ENCODE data around the gene GAGE12G. TPM values are rescaled to one million over a fixed set of nuclear protein-coding genes. Genes with fewer than 3 reads are reported as not detected.
"Not testable (repeated sequence)": the region's sequence is repeated elsewhere in the genome, so short reads cannot be mapped to it uniquely, and the experiment has no call there.

The GAGE12G gene, protein sequence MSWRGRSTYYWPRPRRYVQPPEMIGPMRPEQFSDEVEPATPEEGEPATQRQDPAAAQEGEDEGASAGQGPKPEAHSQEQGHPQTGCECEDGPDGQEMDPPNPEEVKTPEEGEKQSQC
- total RNA-seq: not detected

DNA sequence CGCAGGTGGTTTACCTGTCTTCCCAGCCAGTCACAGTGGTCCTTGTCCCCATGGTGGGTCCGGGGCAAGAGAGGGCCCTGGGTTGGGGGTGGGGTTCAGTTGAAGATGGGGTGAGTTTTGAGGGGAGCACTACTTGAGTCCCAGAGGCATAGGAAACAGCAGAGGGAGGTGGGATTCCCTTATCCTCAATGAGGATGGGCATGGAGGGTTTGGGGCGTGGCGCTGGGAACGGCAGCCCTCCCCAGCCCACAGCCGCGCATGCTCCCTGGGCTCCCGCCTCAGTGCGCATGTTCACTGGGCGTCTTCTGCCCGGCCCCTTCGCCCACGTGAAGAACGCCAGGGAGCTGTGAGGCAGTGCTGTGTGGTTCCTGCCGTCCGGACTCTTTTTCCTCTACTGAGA is at the start of gene GAGE12G:
TSS of gene GAGE12G (plus strand) at position 301 of the 400 bp plus-strand sequence. CDS start 1,155 bp downstream, outside the sequence.
- not testable (repeated sequence) for H3K27ac ChIP-seq; H3K9me3 ChIP-seq; H3K36me3 ChIP-seq; H3K27me3 ChIP-seq (replicated peaks; ENCODE audit: insufficient read depth); DNase-seq (ENCODE audit: low spot score); ATAC-seq (ENCODE audit: insufficient number of reproducible peaks, low FRiP score, low read depth); H3K4me1 ChIP-seq (ENCODE audit: control insufficient read depth in 1 of 2, low read depth in 2 of 2); H3K4me3 ChIP-seq

DNA sequence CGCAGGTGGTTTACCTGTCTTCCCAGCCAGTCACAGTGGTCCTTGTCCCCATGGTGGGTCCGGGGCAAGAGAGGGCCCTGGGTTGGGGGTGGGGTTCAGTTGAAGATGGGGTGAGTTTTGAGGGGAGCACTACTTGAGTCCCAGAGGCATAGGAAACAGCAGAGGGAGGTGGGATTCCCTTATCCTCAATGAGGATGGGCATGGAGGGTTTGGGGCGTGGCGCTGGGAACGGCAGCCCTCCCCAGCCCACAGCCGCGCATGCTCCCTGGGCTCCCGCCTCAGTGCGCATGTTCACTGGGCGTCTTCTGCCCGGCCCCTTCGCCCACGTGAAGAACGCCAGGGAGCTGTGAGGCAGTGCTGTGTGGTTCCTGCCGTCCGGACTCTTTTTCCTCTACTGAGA is 38.3 kb upstream of the GAGE12G start, which contains the start of gene GAGE12C:
TSS of gene GAGE12C (plus strand) at position 301 of the 400 bp plus-strand sequence. CDS start 1,155 bp downstream, outside the sequence.
- not testable (repeated sequence) for H3K36me3 ChIP-seq; H3K4me3 ChIP-seq; ATAC-seq (ENCODE audit: insufficient number of reproducible peaks, low FRiP score, low read depth); H3K27me3 ChIP-seq (replicated peaks; ENCODE audit: insufficient read depth); H3K9me3 ChIP-seq; DNase-seq (ENCODE audit: low spot score); H3K27ac ChIP-seq; H3K4me1 ChIP-seq (ENCODE audit: control insufficient read depth in 1 of 2, low read depth in 2 of 2)

DNA sequence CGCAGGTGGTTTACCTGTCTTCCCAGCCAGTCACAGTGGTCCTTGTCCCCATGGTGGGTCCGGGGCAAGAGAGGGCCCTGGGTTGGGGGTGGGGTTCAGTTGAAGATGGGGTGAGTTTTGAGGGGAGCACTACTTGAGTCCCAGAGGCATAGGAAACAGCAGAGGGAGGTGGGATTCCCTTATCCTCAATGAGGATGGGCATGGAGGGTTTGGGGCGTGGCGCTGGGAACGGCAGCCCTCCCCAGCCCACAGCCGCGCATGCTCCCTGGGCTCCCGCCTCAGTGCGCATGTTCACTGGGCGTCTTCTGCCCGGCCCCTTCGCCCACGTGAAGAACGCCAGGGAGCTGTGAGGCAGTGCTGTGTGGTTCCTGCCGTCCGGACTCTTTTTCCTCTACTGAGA is 28.8 kb upstream of the GAGE12G start, which contains the start of gene GAGE12D:
TSS of gene GAGE12D (plus strand) at position 301 of the 400 bp plus-strand sequence. CDS start 1,155 bp downstream, outside the sequence.
- not testable (repeated sequence) for H3K4me1 ChIP-seq (ENCODE audit: control insufficient read depth in 1 of 2, low read depth in 2 of 2); DNase-seq (ENCODE audit: low spot score); H3K9me3 ChIP-seq; H3K36me3 ChIP-seq; H3K4me3 ChIP-seq; ATAC-seq (ENCODE audit: insufficient number of reproducible peaks, low FRiP score, low read depth); H3K27me3 ChIP-seq (replicated peaks; ENCODE audit: insufficient read depth); H3K27ac ChIP-seq

DNA sequence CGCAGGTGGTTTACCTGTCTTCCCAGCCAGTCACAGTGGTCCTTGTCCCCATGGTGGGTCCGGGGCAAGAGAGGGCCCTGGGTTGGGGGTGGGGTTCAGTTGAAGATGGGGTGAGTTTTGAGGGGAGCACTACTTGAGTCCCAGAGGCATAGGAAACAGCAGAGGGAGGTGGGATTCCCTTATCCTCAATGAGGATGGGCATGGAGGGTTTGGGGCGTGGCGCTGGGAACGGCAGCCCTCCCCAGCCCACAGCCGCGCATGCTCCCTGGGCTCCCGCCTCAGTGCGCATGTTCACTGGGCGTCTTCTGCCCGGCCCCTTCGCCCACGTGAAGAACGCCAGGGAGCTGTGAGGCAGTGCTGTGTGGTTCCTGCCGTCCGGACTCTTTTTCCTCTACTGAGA is 19.2 kb upstream of the GAGE12G start, which contains the start of gene GAGE12E:
TSS of gene GAGE12E (plus strand) at position 301 of the 400 bp plus-strand sequence. CDS start 1,155 bp downstream, outside the sequence.
- not testable (repeated sequence) for H3K36me3 ChIP-seq; H3K27ac ChIP-seq; ATAC-seq (ENCODE audit: insufficient number of reproducible peaks, low FRiP score, low read depth); H3K4me3 ChIP-seq; H3K27me3 ChIP-seq (replicated peaks; ENCODE audit: insufficient read depth); H3K4me1 ChIP-seq (ENCODE audit: control insufficient read depth in 1 of 2, low read depth in 2 of 2); DNase-seq (ENCODE audit: low spot score); H3K9me3 ChIP-seq

DNA sequence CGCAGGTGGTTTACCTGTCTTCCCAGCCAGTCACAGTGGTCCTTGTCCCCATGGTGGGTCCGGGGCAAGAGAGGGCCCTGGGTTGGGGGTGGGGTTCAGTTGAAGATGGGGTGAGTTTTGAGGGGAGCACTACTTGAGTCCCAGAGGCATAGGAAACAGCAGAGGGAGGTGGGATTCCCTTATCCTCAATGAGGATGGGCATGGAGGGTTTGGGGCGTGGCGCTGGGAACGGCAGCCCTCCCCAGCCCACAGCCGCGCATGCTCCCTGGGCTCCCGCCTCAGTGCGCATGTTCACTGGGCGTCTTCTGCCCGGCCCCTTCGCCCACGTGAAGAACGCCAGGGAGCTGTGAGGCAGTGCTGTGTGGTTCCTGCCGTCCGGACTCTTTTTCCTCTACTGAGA is 9.7 kb upstream of the GAGE12G start, which contains the start of gene GAGE12F:
TSS of gene GAGE12F (plus strand) at position 301 of the 400 bp plus-strand sequence. CDS start 1,155 bp downstream, outside the sequence.
- H3K9me3 ChIP-seq; H3K27ac ChIP-seq; H3K4me1 ChIP-seq (ENCODE audit: control insufficient read depth in 1 of 2, low read depth in 2 of 2); DNase-seq (ENCODE audit: low spot score); H3K4me3 ChIP-seq; H3K27me3 ChIP-seq (replicated peaks; ENCODE audit: insufficient read depth); ATAC-seq (ENCODE audit: insufficient number of reproducible peaks, low FRiP score, low read depth); H3K36me3 ChIP-seq: not testable (repeated sequence)

DNA sequence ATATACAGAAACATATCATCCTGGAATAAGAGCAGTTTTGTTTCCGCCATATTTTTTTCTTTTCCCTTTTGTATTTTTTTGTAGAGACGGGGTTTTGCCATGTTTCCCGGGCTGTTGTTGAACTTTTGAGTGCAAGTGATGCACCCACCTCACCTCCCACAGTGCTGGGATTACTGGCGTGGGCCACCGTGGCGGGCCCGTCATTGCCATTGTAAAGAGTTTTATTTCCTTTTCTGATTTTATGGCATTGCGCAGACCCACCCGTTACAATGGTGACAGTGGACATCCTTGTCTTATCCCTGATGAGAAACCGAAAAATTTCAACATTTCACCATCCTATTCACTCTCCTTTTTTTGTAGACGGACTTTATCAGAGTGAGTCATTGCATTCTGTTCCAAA is 1.5 kb upstream of the GAGE12G start:
- not testable (repeated sequence) for DNase-seq (ENCODE audit: low spot score); H3K36me3 ChIP-seq; H3K27ac ChIP-seq; H3K4me1 ChIP-seq (ENCODE audit: control insufficient read depth in 1 of 2, low read depth in 2 of 2); H3K4me3 ChIP-seq; ATAC-seq (ENCODE audit: insufficient number of reproducible peaks, low FRiP score, low read depth); H3K9me3 ChIP-seq; H3K27me3 ChIP-seq (replicated peaks; ENCODE audit: insufficient read depth)

DNA sequence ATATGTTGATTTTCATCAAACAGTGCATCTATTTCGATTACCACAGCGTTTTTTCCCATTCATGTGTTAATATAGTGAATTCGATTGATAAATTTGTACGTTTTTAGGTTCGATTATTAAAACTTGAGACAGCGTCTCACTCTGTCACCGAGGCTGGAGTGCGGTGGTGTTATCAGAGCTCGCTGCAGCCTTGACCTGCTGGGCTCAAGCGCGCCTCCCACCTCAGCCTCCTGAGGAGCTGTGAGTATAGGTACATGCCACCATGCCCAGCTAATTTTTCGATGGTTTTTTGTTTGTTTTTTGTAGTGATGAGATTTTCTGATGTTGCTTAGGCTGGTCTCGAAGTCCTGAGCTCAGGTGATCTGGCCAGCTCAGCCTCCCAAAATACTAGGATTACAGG is 1.0 kb upstream of the GAGE12G start:
- not testable (repeated sequence) for H3K27me3 ChIP-seq (replicated peaks; ENCODE audit: insufficient read depth); DNase-seq (ENCODE audit: low spot score)

DNA sequence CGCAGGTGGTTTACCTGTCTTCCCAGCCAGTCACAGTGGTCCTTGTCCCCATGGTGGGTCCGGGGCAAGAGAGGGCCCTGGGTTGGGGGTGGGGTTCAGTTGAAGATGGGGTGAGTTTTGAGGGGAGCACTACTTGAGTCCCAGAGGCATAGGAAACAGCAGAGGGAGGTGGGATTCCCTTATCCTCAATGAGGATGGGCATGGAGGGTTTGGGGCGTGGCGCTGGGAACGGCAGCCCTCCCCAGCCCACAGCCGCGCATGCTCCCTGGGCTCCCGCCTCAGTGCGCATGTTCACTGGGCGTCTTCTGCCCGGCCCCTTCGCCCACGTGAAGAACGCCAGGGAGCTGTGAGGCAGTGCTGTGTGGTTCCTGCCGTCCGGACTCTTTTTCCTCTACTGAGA is 9.4 kb downstream of the GAGE12G start, which contains the start of gene GAGE12H:
TSS of gene GAGE12H (plus strand) at position 301 of the 400 bp plus-strand sequence. CDS start 1,155 bp downstream, outside the sequence.
- not testable (repeated sequence) for H3K4me1 ChIP-seq (ENCODE audit: control insufficient read depth in 1 of 2, low read depth in 2 of 2); H3K36me3 ChIP-seq; H3K4me3 ChIP-seq; H3K27me3 ChIP-seq (replicated peaks; ENCODE audit: insufficient read depth); H3K9me3 ChIP-seq; DNase-seq (ENCODE audit: low spot score); ATAC-seq (ENCODE audit: insufficient number of reproducible peaks, low FRiP score, low read depth); H3K27ac ChIP-seq

More for the DNA sequence above, 1.0 kb upstream of the GAGE12G start:
- not testable (repeated sequence) for H3K4me1 ChIP-seq (ENCODE audit: control insufficient read depth in 1 of 2, low read depth in 2 of 2); H3K27ac ChIP-seq; H3K36me3 ChIP-seq; ATAC-seq (ENCODE audit: insufficient number of reproducible peaks, low FRiP score, low read depth); H3K4me3 ChIP-seq; H3K9me3 ChIP-seq

DNA sequence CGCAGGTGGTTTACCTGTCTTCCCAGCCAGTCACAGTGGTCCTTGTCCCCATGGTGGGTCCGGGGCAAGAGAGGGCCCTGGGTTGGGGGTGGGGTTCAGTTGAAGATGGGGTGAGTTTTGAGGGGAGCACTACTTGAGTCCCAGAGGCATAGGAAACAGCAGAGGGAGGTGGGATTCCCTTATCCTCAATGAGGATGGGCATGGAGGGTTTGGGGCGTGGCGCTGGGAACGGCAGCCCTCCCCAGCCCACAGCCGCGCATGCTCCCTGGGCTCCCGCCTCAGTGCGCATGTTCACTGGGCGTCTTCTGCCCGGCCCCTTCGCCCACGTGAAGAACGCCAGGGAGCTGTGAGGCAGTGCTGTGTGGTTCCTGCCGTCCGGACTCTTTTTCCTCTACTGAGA is 19.0 kb downstream of the GAGE12G start, which contains the start of gene GAGE2A:
TSS of gene GAGE2A (plus strand) at position 301 of the 400 bp plus-strand sequence. CDS start 1,155 bp downstream, outside the sequence.
- DNase-seq (ENCODE audit: low spot score); H3K36me3 ChIP-seq; ATAC-seq (ENCODE audit: insufficient number of reproducible peaks, low FRiP score, low read depth); H3K27ac ChIP-seq; H3K9me3 ChIP-seq; H3K4me1 ChIP-seq (ENCODE audit: control insufficient read depth in 1 of 2, low read depth in 2 of 2); H3K4me3 ChIP-seq; H3K27me3 ChIP-seq (replicated peaks; ENCODE audit: insufficient read depth): not testable (repeated sequence)

DNA sequence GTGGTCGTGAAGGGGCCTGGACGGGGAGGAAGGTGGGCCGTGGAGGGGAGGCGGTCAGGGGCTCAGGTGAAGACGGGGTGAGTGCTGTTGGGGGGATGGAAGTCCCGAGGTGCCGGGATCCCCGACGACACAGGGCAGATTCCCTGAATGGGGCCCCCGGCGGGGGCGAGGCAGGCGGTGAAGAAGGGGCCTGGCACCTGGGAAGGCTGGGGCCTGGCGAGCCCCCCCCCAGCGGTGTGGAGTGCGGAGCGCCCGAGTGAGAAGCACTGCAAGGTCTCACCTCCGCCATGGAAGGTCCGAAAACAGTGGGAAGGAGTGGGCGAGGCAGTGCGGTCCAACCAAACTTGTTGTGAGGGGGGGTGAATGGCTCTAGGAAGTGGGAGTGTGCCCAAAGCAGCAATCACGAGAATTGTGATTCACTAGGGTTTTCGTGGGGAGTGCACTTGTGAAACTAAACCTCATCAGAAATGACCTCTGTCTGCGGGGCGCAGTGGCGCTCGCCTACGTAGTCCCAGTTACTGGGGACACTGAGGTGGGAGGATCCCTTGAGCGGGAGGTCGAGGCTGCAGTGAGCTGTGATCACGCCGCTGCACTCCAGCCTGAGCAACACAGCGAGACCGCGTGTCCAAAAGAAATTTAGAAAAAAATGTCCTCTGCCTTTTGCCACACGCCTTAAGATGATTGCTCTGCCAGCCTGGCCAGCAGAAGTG is 19.7 kb downstream of the GAGE12G start:
- DNase-seq (ENCODE audit: low spot score); ATAC-seq (ENCODE audit: insufficient number of reproducible peaks, low FRiP score, low read depth); H3K27ac ChIP-seq; H3K4me1 ChIP-seq (ENCODE audit: control insufficient read depth in 1 of 2, low read depth in 2 of 2); H3K27me3 ChIP-seq (replicated peaks; ENCODE audit: insufficient read depth); H3K36me3 ChIP-seq; H3K9me3 ChIP-seq; H3K4me3 ChIP-seq: not testable (repeated sequence)

DNA sequence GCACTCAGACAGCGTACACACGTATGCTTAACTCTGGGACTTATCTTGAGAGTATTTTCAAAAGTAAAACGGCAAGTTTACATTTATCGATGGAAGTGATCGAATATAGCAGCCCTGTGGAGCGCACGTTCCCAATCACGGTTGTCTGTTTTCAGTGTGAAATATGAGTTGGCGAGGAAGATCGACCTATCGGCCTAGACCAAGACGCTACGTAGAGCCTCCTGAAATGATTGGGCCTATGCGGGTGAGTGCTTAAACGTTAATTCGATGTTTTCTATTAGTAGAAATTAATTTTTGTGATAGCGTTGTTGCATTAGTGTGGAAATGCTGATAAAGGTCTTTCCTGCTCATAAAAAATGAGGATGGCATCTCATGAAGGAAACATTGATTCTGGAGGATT is 20.3 kb downstream of the GAGE12G start:
- H3K27ac ChIP-seq; H3K4me1 ChIP-seq (ENCODE audit: control insufficient read depth in 1 of 2, low read depth in 2 of 2); H3K36me3 ChIP-seq; ATAC-seq (ENCODE audit: insufficient number of reproducible peaks, low FRiP score, low read depth); DNase-seq (ENCODE audit: low spot score); H3K9me3 ChIP-seq; H3K4me3 ChIP-seq; H3K27me3 ChIP-seq (replicated peaks; ENCODE audit: insufficient read depth): not testable (repeated sequence)

DNA sequence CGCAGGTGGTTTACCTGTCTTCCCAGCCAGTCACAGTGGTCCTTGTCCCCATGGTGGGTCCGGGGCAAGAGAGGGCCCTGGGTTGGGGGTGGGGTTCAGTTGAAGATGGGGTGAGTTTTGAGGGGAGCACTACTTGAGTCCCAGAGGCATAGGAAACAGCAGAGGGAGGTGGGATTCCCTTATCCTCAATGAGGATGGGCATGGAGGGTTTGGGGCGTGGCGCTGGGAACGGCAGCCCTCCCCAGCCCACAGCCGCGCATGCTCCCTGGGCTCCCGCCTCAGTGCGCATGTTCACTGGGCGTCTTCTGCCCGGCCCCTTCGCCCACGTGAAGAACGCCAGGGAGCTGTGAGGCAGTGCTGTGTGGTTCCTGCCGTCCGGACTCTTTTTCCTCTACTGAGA is 28.5 kb downstream of the GAGE12G start, which contains the start of gene GAGE1:
TSS of gene GAGE1 (plus strand) at position 301 of the 400 bp plus-strand sequence. CDS start 1,155 bp downstream, outside the sequence.
- ATAC-seq (ENCODE audit: insufficient number of reproducible peaks, low FRiP score, low read depth); H3K4me1 ChIP-seq (ENCODE audit: control insufficient read depth in 1 of 2, low read depth in 2 of 2); H3K27ac ChIP-seq; H3K36me3 ChIP-seq; H3K9me3 ChIP-seq; H3K27me3 ChIP-seq (replicated peaks; ENCODE audit: insufficient read depth); DNase-seq (ENCODE audit: low spot score); H3K4me3 ChIP-seq: not testable (repeated sequence)
